Fibroblast of lung (primary cell): ENCODE measurements around the gene DERL3.

Experiments
- EZH2 ChIP-seq: IDR thresholded peaks from 2 replicates; pipeline ENCODE4 v1.5.1; 2012; ENCODE audit warnings: low read length, control low read depth, mild to moderate bottlenecking; ENCODE audit errors: missing control alignments
- TF ChIP-seq, protein P1 (sequence below), 2 donors: IDR thresholded peaks in 1 of 2; conservative IDR thresholded peaks in 1 of 2; 1 replicate in 1 of 2; 2 replicates in 1 of 2; pipeline ENCODE4 v1.5.1; 2011 to 2012; ENCODE audit warnings: low read length in 2 of 2, control low read depth in 1 of 2, inconsistent platforms in 1 of 2, low read depth in 1 of 2, mild to moderate bottlenecking in 1 of 2

DNA sequence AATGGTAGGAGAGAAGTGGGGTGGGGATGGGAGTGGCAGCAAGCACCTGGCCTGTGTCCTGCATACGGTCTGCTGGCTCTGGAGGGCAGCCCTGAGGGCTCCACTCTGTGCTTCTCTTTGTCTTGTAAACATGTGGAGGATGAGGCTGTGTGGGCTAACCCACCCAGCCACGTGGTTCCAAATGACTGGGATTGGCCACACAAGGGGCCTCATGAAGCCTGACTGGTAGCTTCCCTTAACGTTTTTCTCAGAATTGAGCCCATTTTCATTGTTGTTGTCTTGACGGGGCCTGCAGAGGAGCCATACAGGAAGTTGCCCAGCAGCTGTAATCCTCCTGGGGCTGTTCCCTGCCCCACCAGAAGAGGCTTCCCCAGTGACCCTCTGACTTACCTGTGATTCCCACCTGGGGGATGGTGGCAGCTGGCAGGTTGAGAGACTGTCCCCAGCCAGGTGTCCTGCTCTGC is 18.0 kb downstream of the DERL3 start:
- TF ChIP-seq EZH2 = no peak
- TF ChIP-seq, protein P1, sequence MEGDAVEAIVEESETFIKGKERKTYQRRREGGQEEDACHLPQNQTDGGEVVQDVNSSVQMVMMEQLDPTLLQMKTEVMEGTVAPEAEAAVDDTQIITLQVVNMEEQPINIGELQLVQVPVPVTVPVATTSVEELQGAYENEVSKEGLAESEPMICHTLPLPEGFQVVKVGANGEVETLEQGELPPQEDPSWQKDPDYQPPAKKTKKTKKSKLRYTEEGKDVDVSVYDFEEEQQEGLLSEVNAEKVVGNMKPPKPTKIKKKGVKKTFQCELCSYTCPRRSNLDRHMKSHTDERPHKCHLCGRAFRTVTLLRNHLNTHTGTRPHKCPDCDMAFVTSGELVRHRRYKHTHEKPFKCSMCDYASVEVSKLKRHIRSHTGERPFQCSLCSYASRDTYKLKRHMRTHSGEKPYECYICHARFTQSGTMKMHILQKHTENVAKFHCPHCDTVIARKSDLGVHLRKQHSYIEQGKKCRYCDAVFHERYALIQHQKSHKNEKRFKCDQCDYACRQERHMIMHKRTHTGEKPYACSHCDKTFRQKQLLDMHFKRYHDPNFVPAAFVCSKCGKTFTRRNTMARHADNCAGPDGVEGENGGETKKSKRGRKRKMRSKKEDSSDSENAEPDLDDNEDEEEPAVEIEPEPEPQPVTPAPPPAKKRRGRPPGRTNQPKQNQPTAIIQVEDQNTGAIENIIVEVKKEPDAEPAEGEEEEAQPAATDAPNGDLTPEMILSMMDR (conservative IDR thresholded peaks at IDR 0.05 in 1 of 2, IDR thresholded peaks at IDR 0.05 in 1 of 2; ENCODE audit: low read depth in 1 of 2, low read length in 2 of 2) = no peak
